Endothelial cell of umbilical vein (primary cell): Measurements from ENCODE around the gene TBC1D10A. TPM values are rescaled to one million over a fixed set of nuclear protein-coding genes. Genes with fewer than 3 reads are reported as not detected.

ENCODE experiments used
- BruUV-seq: library from RNA; stranded (reverse); fragments of 400-500 nt; replicated peaks from 2 replicates; lab custom pipeline; 2021; lab: Mats Ljungman, UMichigan
- CTCF ChIA-PET: fragments of 300-600, 350-600 bp; sonication (Branson Sonifier 250); formaldehyde crosslinking; loops from one replicate; lab custom pipeline; 2021; ENCODE audit warnings: antibody characterized with exemption, inconsistent platforms; lab: Charles Lee
- POLR2A ChIA-PET: fragments of 300-600, 350-600 bp; sonication (Branson Sonifier 250); formaldehyde crosslinking; loops from one replicate; lab custom pipeline; 2021; ENCODE audit warnings: antibody characterized with exemption, inconsistent platforms; lab: Charles Lee
- DNase-seq: peaks from one replicate; pipeline ENCODE4 v3.0.0-alpha.2; 2011; ENCODE audit warnings: low read depth, low spot score
- FAIRE-seq: peaks from 2 replicates; lab custom pipeline; 2011; peaks lifted over from hg19 to GRCh38; lab: Jason Lieb, UNC
- H2AFZ ChIP-seq: 2 replicates; pipeline ENCODE4 v1.6.0; 2012; ENCODE audit warnings: low read depth, low read length, control low read depth, inconsistent platforms
- H3K27ac ChIP-seq: 2 replicates; pipeline ENCODE4 v1.5.1; 2011; ENCODE audit warnings: low read depth, mild to moderate bottlenecking, control low read depth, low read length, moderate library complexity; ENCODE audit not compliant: insufficient read depth
- H3K27me3 ChIP-seq, 2 experiments: 2 replicates each; pipeline versions ENCODE4 v1.6.0 to v1.6.1; 2011; ENCODE audit warnings: low read length in 2 of 2, mixed read lengths in 1 of 2; ENCODE audit not compliant: control insufficient read depth in 2 of 2, insufficient read depth in 2 of 2
- H3K36me3 ChIP-seq, 2 experiments: 2 replicates in 1 of 2; 3 replicates in 1 of 2; pipeline ENCODE4 v1.5.1; 2011; ENCODE audit warnings: low read length in 2 of 2, mild to moderate bottlenecking in 1 of 2, moderate library complexity in 1 of 2; ENCODE audit not compliant: control insufficient read depth in 2 of 2, insufficient read depth in 2 of 2; ENCODE audit errors: extremely low read depth in 1 of 2
- H3K4me1 ChIP-seq: 3 replicates; pipeline ENCODE4 v1.5.1; 2011; ENCODE audit warnings: mild to moderate bottlenecking, low read length; ENCODE audit not compliant: control insufficient read depth, insufficient read depth; ENCODE audit errors: extremely low read depth
- H3K4me2 ChIP-seq: 2 replicates; pipeline ENCODE4 v1.6.1; 2011; ENCODE audit warnings: low read length, control low read depth, mixed read lengths; ENCODE audit not compliant: insufficient read depth
- H3K4me3 ChIP-seq, 3 experiments: fragments of 200-600 bp in 1 of 3; sonication (generic), shearing (Covaris generic) in 1 of 3; replicated peaks in 1 of 3; 2 replicates each; pipeline ENCODE4 v1.5.1; 2011 to 2016; ENCODE audit warnings: control low read depth in 3 of 3, low read length in 3 of 3, mild to moderate bottlenecking in 2 of 3, inconsistent platforms in 1 of 3, low read depth in 1 of 3, moderate library complexity in 1 of 3; ENCODE audit not compliant: insufficient read depth in 1 of 3
- H3K79me2 ChIP-seq: 2 replicates; pipeline ENCODE4 v1.6.0; 2012; ENCODE audit warnings: low read length, inconsistent platforms; ENCODE audit not compliant: control insufficient read depth, insufficient read depth
- H3K9ac ChIP-seq: replicated peaks from 2 replicates; pipeline ENCODE3; 2011; ENCODE audit warnings: low read length, control low read depth; ENCODE audit not compliant: insufficient read depth; ENCODE audit errors: extremely low read depth
- H3K9me1 ChIP-seq: replicated peaks from 3 replicates; pipeline ENCODE4 v1.6.0; 2011; ENCODE audit warnings: mild to moderate bottlenecking, low read length; ENCODE audit not compliant: control insufficient read depth, insufficient read depth; ENCODE audit errors: extremely low read depth
- H3K9me3 ChIP-seq: replicated peaks from 2 replicates; pipeline ENCODE4 v1.5.1; 2012; ENCODE audit warnings: low read length, inconsistent platforms; ENCODE audit not compliant: control insufficient read depth, insufficient read depth
- H4K20me1 ChIP-seq: replicated peaks from 2 replicates; pipeline ENCODE3; 2011; ENCODE audit warnings: mild to moderate bottlenecking, low read length; ENCODE audit not compliant: control insufficient read depth, insufficient read depth; ENCODE audit errors: extremely low read depth
- EZH2 ChIP-seq: IDR thresholded peaks from 2 replicates; pipeline ENCODE4 v1.6.1; 2012; ENCODE audit warnings: borderline replicate concordance, low read depth, mild to moderate bottlenecking, moderate library complexity, low read length, inconsistent platforms; ENCODE audit not compliant: severe bottlenecking
- FOS ChIP-seq: IDR thresholded peaks from 2 replicates; pipeline ENCODE4 v1.6.1; 2011; ENCODE audit warnings: mild to moderate bottlenecking, low read length, moderate library complexity, borderline replicate concordance; ENCODE audit not compliant: insufficient read depth
- GATA2 ChIP-seq: IDR thresholded peaks from 2 replicates; pipeline ENCODE4 v1.7.0; 2011; ENCODE audit warnings: low read depth, mild to moderate bottlenecking, moderate library complexity, mixed read lengths, low read length; ENCODE audit not compliant: insufficient read length, insufficient read depth
- JUN ChIP-seq: IDR thresholded peaks from 2 replicates; pipeline ENCODE4 v1.6.1; 2011; ENCODE audit warnings: borderline replicate concordance, low read depth; ENCODE audit not compliant: insufficient read length, insufficient read depth
- MAX ChIP-seq: IDR thresholded peaks from 2 replicates; pipeline ENCODE4 v1.6.1; 2011; ENCODE audit not compliant: insufficient read depth, insufficient read length
- MYC ChIP-seq: IDR thresholded peaks from one replicate; pipeline ENCODE4 v1.6.1; 2011; ENCODE audit warnings: mild to moderate bottlenecking, low read depth, low read length
- POLR2A ChIP-seq: IDR thresholded peaks from 2 replicates; pipeline ENCODE4 v1.6.1; 2012; ENCODE audit warnings: low read depth, mild to moderate bottlenecking, control low read depth, low read length
- POLR2AphosphoS5 ChIP-seq: IDR thresholded peaks from 2 replicates; pipeline ENCODE4 v1.6.1; 2012; ENCODE audit warnings: low read depth, mild to moderate bottlenecking, control low read depth, low read length, moderate library complexity; ENCODE audit not compliant: insufficient read depth
- dilution Hi-C: fragments of 300-500 bp; cut with MboI; formaldehyde crosslinking; loops from one replicate; pipeline ENCODE4 v1.15.0; 2019; ENCODE audit warnings: low sequenced_read_pairs; ENCODE audit not compliant: extremely low pct_ligation_motif_present
- intact Hi-C: fragments of 100-400 bp; cut with micrococcal nuclease; formaldehyde crosslinking; loops from one replicate; pipeline ENCODE4 v1.10.0; 2022
- polyA plus RNA-seq, 4 experiments: library from polyadenylated mRNA; depleted of rRNA in 3 of 4; stranded (reverse) in 3 of 4; unstranded in 1 of 4; fragments of >200 nt; gene quantifications; 2 replicates each; pipeline versions ENCODE4 v1.2.1 to v1.2.3, GENCODE V29; 2011 to 2012; ENCODE audit warnings: missing spikeins in 1 of 4
- total RNA-seq: library from RNA; stranded (reverse); gene quantifications from 2 replicates; pipeline ENCODE4 v1.2.3, GENCODE V29; 2021
- TF ChIP-seq, protein P1 (sequence below), 2 donors: IDR thresholded peaks; 1 replicate in 1 of 2; 2 replicates in 1 of 2; pipeline ENCODE4 v1.5.1; 2011; ENCODE audit warnings: low read length in 2 of 2, mild to moderate bottlenecking in 2 of 2, moderate library complexity in 2 of 2, control low read depth in 1 of 2, inconsistent platforms in 1 of 2, low read depth in 1 of 2; ENCODE audit not compliant: insufficient read depth in 1 of 2; ENCODE audit errors: extremely low read depth in 1 of 2

Gene TBC1D10A
- total and polyA plus RNA-seq, 2 donors (not counting 3 experiments of a cell fraction or from before 2014, with no cell fraction given), result 10.0 to 11.9 TPM

DNA sequence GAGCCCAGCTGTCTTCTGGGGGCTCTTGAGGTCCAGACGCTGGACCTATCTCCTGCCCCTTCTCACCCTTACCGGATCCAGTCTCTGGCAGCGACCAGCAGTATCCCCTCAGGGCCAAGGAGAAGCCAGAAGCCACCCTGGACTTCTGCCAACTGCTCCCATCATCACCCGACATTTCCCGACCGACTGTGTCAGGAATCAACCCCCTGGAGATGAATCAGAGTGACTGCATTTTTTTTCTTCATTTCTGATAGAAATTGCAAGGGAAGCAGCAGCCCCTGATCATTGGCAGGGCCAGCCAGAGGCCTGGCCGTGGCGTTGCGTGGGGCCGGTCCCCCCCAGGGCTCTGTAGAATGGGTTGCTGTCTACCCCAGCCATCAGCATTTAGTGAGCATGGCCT, 75.0 kb downstream of the TBC1D10A start:
- Histone ChIP-seq H3K9ac (no peak overlapping the region), H2AFZ (no peak overlapping the region), H3K4me3 (no peak overlapping the region), H3K4me1 (peaks cover 7% of the 10 kb centered on the region), H4K20me1 (no peaks in the 10 kb centered on the region), H3K9me1 (no peaks in the 10 kb centered on the region), H3K36me3 (no peaks in the 10 kb centered on the region), H3K79me2 (no peaks in the 10 kb centered on the region), H3K4me2 (no peak overlapping the region), H3K9me3 (no peaks in the 10 kb centered on the region), H3K27me3 (peaks cover 9 to 14% of the 10 kb centered on the region in 2 experiments), H3K27ac (no peak overlapping the region)
- DNase-seq, result no peak
- intact Hi-C loops (no loop called here), dilution Hi-C loops (no loop called here)
- ChIA-PET POLR2A (no interaction called here), CTCF (interaction anchor here (0.8 to 2.7 kb wide), 6 partner anchors 14 to 616 kb away, joined by 3 to 16 read pairs (median 4); no protein-coding TSS in a partner anchor)
- no peak for FAIRE-seq
- TF ChIP-seq JUN, result no peak
- TF ChIP-seq POLR2A, result no peak
- TF ChIP-seq GATA2, result no peak
- TF ChIP-seq POLR2AphosphoS5, result no peak
- no peak for TF ChIP-seq EZH2
- no peak for TF ChIP-seq MAX
- no peak for TF ChIP-seq FOS
- TF ChIP-seq, protein P1, sequence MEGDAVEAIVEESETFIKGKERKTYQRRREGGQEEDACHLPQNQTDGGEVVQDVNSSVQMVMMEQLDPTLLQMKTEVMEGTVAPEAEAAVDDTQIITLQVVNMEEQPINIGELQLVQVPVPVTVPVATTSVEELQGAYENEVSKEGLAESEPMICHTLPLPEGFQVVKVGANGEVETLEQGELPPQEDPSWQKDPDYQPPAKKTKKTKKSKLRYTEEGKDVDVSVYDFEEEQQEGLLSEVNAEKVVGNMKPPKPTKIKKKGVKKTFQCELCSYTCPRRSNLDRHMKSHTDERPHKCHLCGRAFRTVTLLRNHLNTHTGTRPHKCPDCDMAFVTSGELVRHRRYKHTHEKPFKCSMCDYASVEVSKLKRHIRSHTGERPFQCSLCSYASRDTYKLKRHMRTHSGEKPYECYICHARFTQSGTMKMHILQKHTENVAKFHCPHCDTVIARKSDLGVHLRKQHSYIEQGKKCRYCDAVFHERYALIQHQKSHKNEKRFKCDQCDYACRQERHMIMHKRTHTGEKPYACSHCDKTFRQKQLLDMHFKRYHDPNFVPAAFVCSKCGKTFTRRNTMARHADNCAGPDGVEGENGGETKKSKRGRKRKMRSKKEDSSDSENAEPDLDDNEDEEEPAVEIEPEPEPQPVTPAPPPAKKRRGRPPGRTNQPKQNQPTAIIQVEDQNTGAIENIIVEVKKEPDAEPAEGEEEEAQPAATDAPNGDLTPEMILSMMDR (IDR thresholded peaks at IDR 0.05; ENCODE audit: extremely low read depth in 1 of 2, insufficient read depth in 1 of 2, low read depth in 1 of 2, low read length in 2 of 2), result no peak
- no peak for TF ChIP-seq MYC
- no TSS peak for BruUV-seq
